SK-N-MC (cell line): Measurements from ENCODE around the gene GRM7.

Experiments used
- EZH2 ChIP-seq: fragments of 200-600 bp; sonication (generic); IDR thresholded peaks from one replicate; pipeline ENCODE4 v1.6.1; 2017; ENCODE audit warnings: antibody characterized with exemption
- POLR2AphosphoS5 ChIP-seq: IDR thresholded peaks from 2 replicates; pipeline ENCODE4 v1.6.1; 2012; ENCODE audit warnings: mild to moderate bottlenecking, low read depth, low read length, borderline replicate concordance

DNA sequence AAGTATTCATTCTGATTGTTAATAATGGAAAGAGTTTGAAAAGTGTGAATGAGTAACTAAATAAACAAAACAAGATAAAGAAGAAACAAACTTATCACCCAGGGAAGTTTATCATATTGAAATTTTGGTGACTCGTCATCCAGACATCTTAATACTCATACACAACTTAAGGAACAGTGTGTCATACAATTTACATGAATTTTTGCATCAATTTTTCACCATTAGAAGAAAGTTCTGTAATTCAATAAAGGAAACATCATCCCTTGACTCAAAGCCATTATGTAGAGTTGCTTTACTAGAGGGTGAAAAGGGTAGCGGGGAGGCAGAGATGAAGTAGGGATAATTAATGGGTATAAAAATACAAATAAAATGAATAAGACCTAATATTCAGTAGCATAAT lies 536.2 kb downstream of the GRM7 start:
- TF ChIP-seq EZH2 (no peak), POLR2AphosphoS5 (no peak)
